ENCODE results near the gene TTBK1. TPM values are rescaled to one million over a fixed set of nuclear protein-coding genes. Genes with fewer than 3 reads are reported as not detected.

TTBK1 gene
- polyA plus RNA-seq = 1 to 10 TPM in 2 of 4 donors, under 1 TPM in 2; 0.89 to 2.1 (median 1.0) TPM
- long read RNA-seq, donor 1 = 0 reads
- long read RNA-seq, donor 2 = 0 reads
- long read RNA-seq, donor 3 = 0 reads
- long read RNA-seq, donor 4 = 0 reads
- long read RNA-seq, donor 5 = 0 reads
- long read RNA-seq, donor 6 = 0 reads
- long read RNA-seq, donor 7 = 0 reads
- long read RNA-seq, donor 8 = 0 reads
- long read RNA-seq, donor 9 = 0 reads
- long read RNA-seq, donor 10 = 0 reads

- Histone ChIP-seq H3K4me1 (ENCODE audit: control insufficient read depth in 3 of 3, insufficient read depth in 2 of 3, low read depth in 1 of 3, low read length in 2 of 3) (peaks cover 0 to 6% (median 0%) of the 10 kb centered on the region in 3 donors), H3K4me3 (ENCODE audit: low read depth in 1 of 3, low read length in 3 of 3) (no peak within 1 kb of the TSS), H3K9me3 (ENCODE audit: control insufficient read depth in 2 of 2, insufficient read depth in 1 of 2, low read depth in 1 of 2, low read length in 1 of 2) (peaks cover 0 to 4% of the 10 kb centered on the region in 2 donors), H3K27ac (ENCODE audit: low read depth in 1 of 3, low read length in 2 of 3) (no peak within 1 kb of the TSS), H3K27me3 (ENCODE audit: control insufficient read depth in 3 of 3, insufficient read depth in 3 of 3, low read length in 3 of 3) (peaks cover 0 to 62% (median 18%) of the 10 kb centered on the region in 3 donors), H3K36me3 (ENCODE audit: control insufficient read depth in 3 of 3, insufficient read depth in 2 of 3, low read depth in 1 of 3, low read length in 3 of 3) (no peaks in the 10 kb centered on the region)
- WGBS, 3 donors = 9 to 45% (median 12%) methylated on average over 7 to 47 of the region's 47 CpGs
- DNase-seq (no peak), FAIRE-seq (no peak)
Observed at GRCh38 chr6:43242908-43243663, at the start of gene TTBK1. TSS of gene TTBK1 (plus strand) at chr6:43243481. CDS start at chr6:43246661, 3,180 bp downstream.

GRCh38 chr6:43193929-43194328 is 49.4 kb upstream of the TTBK1 start:
- Histone ChIP-seq H3K36me3 (ENCODE audit: control insufficient read depth in 3 of 3, insufficient read depth in 2 of 3, low read depth in 1 of 3, low read length in 3 of 3) (peaks cover 2 to 63% (median 7%) of the 10 kb centered on the region in 3 donors), H3K4me3 (ENCODE audit: low read depth in 1 of 3, low read length in 3 of 3) (no peak overlapping the region), H3K4me1 (ENCODE audit: control insufficient read depth in 3 of 3, insufficient read depth in 2 of 3, low read depth in 1 of 3, low read length in 2 of 3) (peaks cover 0 to 6% (median 0%) of the 10 kb centered on the region in 3 donors), H3K27me3 (ENCODE audit: control insufficient read depth in 3 of 3, insufficient read depth in 3 of 3, low read length in 3 of 3) (no peaks in the 10 kb centered on the region), H3K27ac (ENCODE audit: low read depth in 1 of 3, low read length in 2 of 3) (no peak overlapping the region), H3K9me3 (ENCODE audit: control insufficient read depth in 2 of 2, insufficient read depth in 1 of 2, low read depth in 1 of 2, low read length in 1 of 2) (no peaks in the 10 kb centered on the region)
- DNase-seq (no peak), FAIRE-seq (no peak)
- WGBS, 3 donors = 94 to 96% (median 95%) methylated on average over 5 of the region's 5 CpGs

GRCh38 chr6:43196337-43196736 is 46.9 kb upstream of the TTBK1 start:
- no peak overlapping the region for H3K27ac ChIP-seq (ENCODE audit: low read depth in 1 of 3, low read length in 2 of 3)
- 88 to 92% (median 90%) methylated on average over 5 of the region's 5 CpGs for WGBS, 3 donors
- H3K4me1 ChIP-seq (ENCODE audit: control insufficient read depth in 3 of 3, insufficient read depth in 2 of 3, low read depth in 1 of 3, low read length in 2 of 3) = no peaks in the 10 kb centered on the region
- DNase-seq (no peak), FAIRE-seq (no peak)
- H3K36me3 ChIP-seq (ENCODE audit: control insufficient read depth in 3 of 3, insufficient read depth in 2 of 3, low read depth in 1 of 3, low read length in 3 of 3) = peaks cover 2 to 75% (median 7%) of the 10 kb centered on the region in 3 donors
- H3K9me3 ChIP-seq (ENCODE audit: control insufficient read depth in 2 of 2, insufficient read depth in 1 of 2, low read depth in 1 of 2, low read length in 1 of 2) = no peaks in the 10 kb centered on the region
- H3K27me3 ChIP-seq (ENCODE audit: control insufficient read depth in 3 of 3, insufficient read depth in 3 of 3, low read length in 3 of 3) = no peaks in the 10 kb centered on the region
- H3K4me3 ChIP-seq (ENCODE audit: low read depth in 1 of 3, low read length in 3 of 3) = no peak overlapping the region

GRCh38 chr6:43199912-43200311 is 43.4 kb upstream of the TTBK1 start:
- no peak overlapping the region for H3K27ac ChIP-seq (ENCODE audit: low read depth in 1 of 3, low read length in 2 of 3)
- FAIRE-seq = no peak
- H3K36me3 ChIP-seq (ENCODE audit: control insufficient read depth in 3 of 3, insufficient read depth in 2 of 3, low read depth in 1 of 3, low read length in 3 of 3) = peaks cover 0 to 73% (median 7%) of the 10 kb centered on the region in 3 donors
- DNase-seq = no peak
- WGBS, 3 donors = 91 to 95% (median 93%) methylated on average over 6 of the region's 6 CpGs
- no peak overlapping the region for H3K4me3 ChIP-seq (ENCODE audit: low read depth in 1 of 3, low read length in 3 of 3)
- H3K9me3 ChIP-seq (ENCODE audit: control insufficient read depth in 2 of 2, insufficient read depth in 1 of 2, low read depth in 1 of 2, low read length in 1 of 2) = no peaks in the 10 kb centered on the region
- H3K4me1 ChIP-seq (ENCODE audit: control insufficient read depth in 3 of 3, insufficient read depth in 2 of 3, low read depth in 1 of 3, low read length in 2 of 3) = no peaks in the 10 kb centered on the region
- H3K27me3 ChIP-seq (ENCODE audit: control insufficient read depth in 3 of 3, insufficient read depth in 3 of 3, low read length in 3 of 3) = no peaks in the 10 kb centered on the region

- 94 to 99% (median 98%) methylated on average over 6 of the region's 6 CpGs for WGBS, 3 donors
- H3K9me3 ChIP-seq (ENCODE audit: control insufficient read depth in 2 of 2, insufficient read depth in 1 of 2, low read depth in 1 of 2, low read length in 1 of 2) = no peaks in the 10 kb centered on the region
- FAIRE-seq = no peak
- H3K4me1 ChIP-seq (ENCODE audit: control insufficient read depth in 3 of 3, insufficient read depth in 2 of 3, low read depth in 1 of 3, low read length in 2 of 3) = no peaks in the 10 kb centered on the region
- no peaks in the 10 kb centered on the region for H3K27me3 ChIP-seq (ENCODE audit: control insufficient read depth in 3 of 3, insufficient read depth in 3 of 3, low read length in 3 of 3)
- no peak overlapping the region for H3K27ac ChIP-seq (ENCODE audit: low read depth in 1 of 3, low read length in 2 of 3)
- DNase-seq = no peak
- peaks cover 0 to 76% (median 4%) of the 10 kb centered on the region in 3 donors for H3K36me3 ChIP-seq (ENCODE audit: control insufficient read depth in 3 of 3, insufficient read depth in 2 of 3, low read depth in 1 of 3, low read length in 3 of 3)
- H3K4me3 ChIP-seq (ENCODE audit: low read depth in 1 of 3, low read length in 3 of 3) = no peak overlapping the region
Observed at GRCh38 chr6:43200541-43200940, 42.7 kb upstream of the TTBK1 start.

- H3K4me3 ChIP-seq (ENCODE audit: low read depth in 1 of 3, low read length in 3 of 3) = no peak overlapping the region
- H3K27ac ChIP-seq (ENCODE audit: low read depth in 1 of 3, low read length in 2 of 3) = no peak overlapping the region
- FAIRE-seq (no peak), DNase-seq (no peak)
- peaks cover 0 to 65% (median 0%) of the 10 kb centered on the region in 3 donors for H3K36me3 ChIP-seq (ENCODE audit: control insufficient read depth in 3 of 3, insufficient read depth in 2 of 3, low read depth in 1 of 3, low read length in 3 of 3)
- H3K4me1 ChIP-seq (ENCODE audit: control insufficient read depth in 3 of 3, insufficient read depth in 2 of 3, low read depth in 1 of 3, low read length in 2 of 3) = no peaks in the 10 kb centered on the region
- H3K9me3 ChIP-seq (ENCODE audit: control insufficient read depth in 2 of 2, insufficient read depth in 1 of 2, low read depth in 1 of 2, low read length in 1 of 2) = no peaks in the 10 kb centered on the region
- H3K27me3 ChIP-seq (ENCODE audit: control insufficient read depth in 3 of 3, insufficient read depth in 3 of 3, low read length in 3 of 3) = no peaks in the 10 kb centered on the region
- 90 to 92% (median 92%) methylated on average over 5 of the region's 5 CpGs for WGBS, 3 donors
Observed at GRCh38 chr6:43202451-43202850, 40.8 kb upstream of the TTBK1 start.

- Histone ChIP-seq H3K4me3 (ENCODE audit: low read depth in 1 of 3, low read length in 3 of 3) (no peak overlapping the region), H3K9me3 (ENCODE audit: control insufficient read depth in 2 of 2, insufficient read depth in 1 of 2, low read depth in 1 of 2, low read length in 1 of 2) (no peaks in the 10 kb centered on the region), H3K27me3 (ENCODE audit: control insufficient read depth in 3 of 3, insufficient read depth in 3 of 3, low read length in 3 of 3) (no peaks in the 10 kb centered on the region), H3K4me1 (ENCODE audit: control insufficient read depth in 3 of 3, insufficient read depth in 2 of 3, low read depth in 1 of 3, low read length in 2 of 3) (no peaks in the 10 kb centered on the region), H3K27ac (ENCODE audit: low read depth in 1 of 3, low read length in 2 of 3) (no peak overlapping the region), H3K36me3 (ENCODE audit: control insufficient read depth in 3 of 3, insufficient read depth in 2 of 3, low read depth in 1 of 3, low read length in 3 of 3) (peaks cover 0 to 59% (median 0%) of the 10 kb centered on the region in 3 donors)
- WGBS, 3 donors = 93 to 98% (median 93%) methylated on average over 17 of the region's 17 CpGs
- DNase-seq (no peak), FAIRE-seq (no peak)
Observed at GRCh38 chr6:43203029-43203717, 40.1 kb upstream of the TTBK1 start.

GRCh38 chr6:43203718-43204095 is 39.6 kb upstream of the TTBK1 start:
- peaks cover 0 to 56% (median 0%) of the 10 kb centered on the region in 3 donors for H3K36me3 ChIP-seq (ENCODE audit: control insufficient read depth in 3 of 3, insufficient read depth in 2 of 3, low read depth in 1 of 3, low read length in 3 of 3)
- FAIRE-seq = no peak

More at GRCh38 chr6:43203718-43204095, 39.6 kb upstream of the TTBK1 start:
- WGBS, 3 donors = 95 to 99% (median 98%) methylated on average over 8 of the region's 8 CpGs
- Histone ChIP-seq H3K27ac (ENCODE audit: low read depth in 1 of 3, low read length in 2 of 3) (no peak overlapping the region), H3K4me3 (ENCODE audit: low read depth in 1 of 3, low read length in 3 of 3) (no peak overlapping the region), H3K9me3 (ENCODE audit: control insufficient read depth in 2 of 2, insufficient read depth in 1 of 2, low read depth in 1 of 2, low read length in 1 of 2) (no peaks in the 10 kb centered on the region), H3K4me1 (ENCODE audit: control insufficient read depth in 3 of 3, insufficient read depth in 2 of 3, low read depth in 1 of 3, low read length in 2 of 3) (no peaks in the 10 kb centered on the region), H3K27me3 (ENCODE audit: control insufficient read depth in 3 of 3, insufficient read depth in 3 of 3, low read length in 3 of 3) (no peaks in the 10 kb centered on the region)
- no peak for DNase-seq

All from small intestine (tissue), 16 donors.